Hepatocyte (in vitro differentiated cells): ENCODE data around the gene LSS. TPM values are rescaled to one million over a fixed set of nuclear protein-coding genes. Genes with fewer than 3 reads are reported as not detected.

ENCODE experiments used
- DNase-seq: peaks from one replicate; pipeline ENCODE4 v3.0.0-alpha.2; 2016; ENCODE audit warnings: low spot score
- H2AFZ ChIP-seq: fragments of 200-600 bp; sonication (generic); 2 replicates; pipeline ENCODE4 v1.6.0; 2016; ENCODE audit warnings: antibody characterized with exemption, mild to moderate bottlenecking
- H3K27ac ChIP-seq: fragments of 200-600 bp; sonication (generic); 2 replicates; pipeline ENCODE4 v1.5.1; 2016; ENCODE audit warnings: mild to moderate bottlenecking
- H3K27me3 ChIP-seq: fragments of 200-600 bp; sonication (generic); 2 replicates; pipeline ENCODE4 v1.6.1; 2016
- H3K36me3 ChIP-seq: fragments of 200-600 bp; sonication (generic); replicated peaks from 2 replicates; pipeline ENCODE4 v1.5.1; 2016; ENCODE audit warnings: low read depth; ENCODE audit not compliant: insufficient read depth
- H3K4me1 ChIP-seq: fragments of 200-600 bp; sonication (generic); 2 replicates; pipeline ENCODE4 v1.5.1; 2016; ENCODE audit warnings: mild to moderate bottlenecking, moderate library complexity; ENCODE audit not compliant: insufficient read depth
- H3K4me2 ChIP-seq: fragments of 200-600 bp; sonication (generic); 2 replicates; pipeline ENCODE4 v1.6.0; 2016
- H3K4me3 ChIP-seq: fragments of 200-600 bp; sonication (generic); 2 replicates; pipeline ENCODE4 v1.5.1; 2016; ENCODE audit warnings: mild to moderate bottlenecking
- H3K79me2 ChIP-seq: fragments of 200-600 bp; sonication (generic); 2 replicates; pipeline ENCODE4 v1.6.0; 2017; ENCODE audit warnings: mild to moderate bottlenecking
- H3K9me2 ChIP-seq: fragments of 200-600 bp; sonication (generic); replicated peaks from 2 replicates; pipeline ENCODE4 v1.6.0; 2017; ENCODE audit warnings: mild to moderate bottlenecking; ENCODE audit not compliant: insufficient read depth
- H3K9me3 ChIP-seq: fragments of 200-600 bp; sonication (generic); 2 replicates; pipeline ENCODE4 v1.5.1; 2016; ENCODE audit warnings: low read depth, mild to moderate bottlenecking
- H4K20me1 ChIP-seq: fragments of 200-600 bp; sonication (generic); 2 replicates; pipeline ENCODE4 v1.6.0; 2016; ENCODE audit warnings: mild to moderate bottlenecking; ENCODE audit not compliant: insufficient read depth, poor library complexity, severe bottlenecking
- EZH2 ChIP-seq: fragments of 200-600 bp; sonication (generic); IDR thresholded peaks from 2 replicates; pipeline ENCODE4 v1.6.1; 2016; ENCODE audit warnings: antibody characterized with exemption, mild to moderate bottlenecking, borderline replicate concordance
- EZH2phosphoT487 ChIP-seq: fragments of 200-600 bp; sonication (generic); IDR thresholded peaks from one replicate; pipeline ENCODE4 v1.6.1; 2018; ENCODE audit warnings: antibody characterized with exemption, mild to moderate bottlenecking, low read depth, moderate library complexity; ENCODE audit not compliant: unreplicated experiment, severe bottlenecking
- WGBS: methylation state at CpG from one replicate; pipeline ENCODE4 v1.1.6; 2016; ENCODE audit warnings: low lambda C conversion rate; ENCODE audit errors: missing lambda C conversion rate; 5-methylcytosine and 5-hydroxymethylcytosine counted together
- polyA plus RNA-seq: library from polyadenylated mRNA; unstranded; fragments of >200 nt; fragmentation: Nextera tagmentation; extraction: Ambion mirVana; gene quantifications from 2 replicates; pipeline ENCODE4 v1.2.1, GENCODE V29; 2016
- total RNA-seq: library from RNA; depleted of rRNA; stranded (reverse); fragments of >200 nt; gene quantifications from 2 replicates; pipeline ENCODE4 v1.2.3, GENCODE V29; 2014
- TF ChIP-seq, protein P1 (sequence below): fragments of 200-600 bp; sonication (generic); IDR thresholded peaks from 2 replicates; pipeline ENCODE4 v1.5.1; 2016; ENCODE audit warnings: antibody characterized with exemption, mild to moderate bottlenecking; ENCODE audit not compliant: poor library complexity

The LSS gene
- total and polyA plus RNA-seq, 2 experiments from 2014 or later: 131 to 146 TPM

- DNase-seq: no peak
- no peaks in the 10 kb centered on the region for H3K27me3 ChIP-seq
- TF ChIP-seq EZH2 (no peak), EZH2phosphoT487 (no peak)
- TF ChIP-seq, protein P1, sequence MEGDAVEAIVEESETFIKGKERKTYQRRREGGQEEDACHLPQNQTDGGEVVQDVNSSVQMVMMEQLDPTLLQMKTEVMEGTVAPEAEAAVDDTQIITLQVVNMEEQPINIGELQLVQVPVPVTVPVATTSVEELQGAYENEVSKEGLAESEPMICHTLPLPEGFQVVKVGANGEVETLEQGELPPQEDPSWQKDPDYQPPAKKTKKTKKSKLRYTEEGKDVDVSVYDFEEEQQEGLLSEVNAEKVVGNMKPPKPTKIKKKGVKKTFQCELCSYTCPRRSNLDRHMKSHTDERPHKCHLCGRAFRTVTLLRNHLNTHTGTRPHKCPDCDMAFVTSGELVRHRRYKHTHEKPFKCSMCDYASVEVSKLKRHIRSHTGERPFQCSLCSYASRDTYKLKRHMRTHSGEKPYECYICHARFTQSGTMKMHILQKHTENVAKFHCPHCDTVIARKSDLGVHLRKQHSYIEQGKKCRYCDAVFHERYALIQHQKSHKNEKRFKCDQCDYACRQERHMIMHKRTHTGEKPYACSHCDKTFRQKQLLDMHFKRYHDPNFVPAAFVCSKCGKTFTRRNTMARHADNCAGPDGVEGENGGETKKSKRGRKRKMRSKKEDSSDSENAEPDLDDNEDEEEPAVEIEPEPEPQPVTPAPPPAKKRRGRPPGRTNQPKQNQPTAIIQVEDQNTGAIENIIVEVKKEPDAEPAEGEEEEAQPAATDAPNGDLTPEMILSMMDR: no peak
- H3K4me3 ChIP-seq: no peak overlapping the region
- no peak overlapping the region for H3K27ac ChIP-seq
- no peaks in the 10 kb centered on the region for H4K20me1 ChIP-seq
- no peaks in the 10 kb centered on the region for H3K36me3 ChIP-seq
- H3K79me2 ChIP-seq: no peaks in the 10 kb centered on the region
- no peaks in the 10 kb centered on the region for H3K9me3 ChIP-seq
- 94% methylated on average over 4 of the region's 4 CpGs for WGBS
- H3K9me2 ChIP-seq: no peaks in the 10 kb centered on the region
- H3K4me1 ChIP-seq: no peaks in the 10 kb centered on the region
- no peak overlapping the region for H3K4me2 ChIP-seq
- H2AFZ ChIP-seq: no peak overlapping the region
These were observed 24.3 kb upstream of the LSS start for GRCh38 chr21:46252840-46253239.

GRCh38 chr21:46250146-46250725 is 21.7 kb upstream of the LSS start:
- no peaks in the 10 kb centered on the region for H3K9me3 ChIP-seq

GRCh38 chr21:46248827-46249226 is 20.3 kb upstream of the LSS start:
- H3K4me2 ChIP-seq: no peak overlapping the region
- TF ChIP-seq, protein P1: no peak
- no peak for TF ChIP-seq EZH2
- no peak for TF ChIP-seq EZH2phosphoT487
- H3K9me2 ChIP-seq: no peaks in the 10 kb centered on the region
- no peaks in the 10 kb centered on the region for H3K36me3 ChIP-seq
- no peaks in the 10 kb centered on the region for H3K4me1 ChIP-seq
- H3K4me3 ChIP-seq: no peak overlapping the region
- no peak overlapping the region for H3K27ac ChIP-seq
- 97% methylated on average over 2 of the region's 2 CpGs for WGBS
- H4K20me1 ChIP-seq: no peaks in the 10 kb centered on the region
- no peak for DNase-seq
- H3K27me3 ChIP-seq: no peaks in the 10 kb centered on the region
- no peaks in the 10 kb centered on the region for H3K79me2 ChIP-seq
- H2AFZ ChIP-seq: no peak overlapping the region
- H3K9me3 ChIP-seq: no peaks in the 10 kb centered on the region

More at GRCh38 chr21:46250146-46250725, 21.7 kb upstream of the LSS start:
- 99% methylated on average over 6 of the region's 6 CpGs for WGBS
- Histone ChIP-seq H4K20me1 (no peaks in the 10 kb centered on the region), H3K27me3 (no peaks in the 10 kb centered on the region), H3K36me3 (no peaks in the 10 kb centered on the region), H3K4me2 (no peak overlapping the region), H3K79me2 (no peaks in the 10 kb centered on the region), H2AFZ (no peak overlapping the region), H3K9me2 (no peaks in the 10 kb centered on the region), H3K4me3 (no peak overlapping the region), H3K27ac (no peak overlapping the region), H3K4me1 (no peaks in the 10 kb centered on the region)
- DNase-seq: no peak
- no peak for TF ChIP-seq EZH2phosphoT487
- no peak for TF ChIP-seq EZH2
- TF ChIP-seq, protein P1: no peak
